Activated CD8-positive, alpha-beta T cell treated with anti-CD3 and anti-CD28 coated beads for 36 hours (primary cell): ENCODE measurements around the gene SOX18. TPM values are rescaled to one million over a fixed set of nuclear protein-coding genes. Genes with fewer than 3 reads are reported as not detected.

Experiments used
- ATAC-seq: fragments of 200-7000 bp; cut with Tn5 transposase; one replicate; pipeline ENCODE4 v1.10.0; 2021; ENCODE audit warnings: mild to moderate bottlenecking, moderate library complexity
- CTCF ChIA-PET: fragments of 350-600 bp; sonication (Branson Sonifier 250); formaldehyde crosslinking; loops from one replicate; lab custom pipeline; 2021; ENCODE audit warnings: antibody characterized with exemption; lab: Charles Lee
- POLR2A ChIA-PET: fragments of 350-600 bp; sonication (Branson Sonifier 250); formaldehyde crosslinking; loops from one replicate; lab custom pipeline; 2021; ENCODE audit warnings: antibody characterized with exemption; lab: Charles Lee
- DNase-seq: peaks from one replicate; pipeline ENCODE4 v3.0.0-alpha.2; 2020
- H3K27ac Mint-ChIP-seq: one replicate; pipeline ENCODE4 v1.8.0; 2021; ENCODE audit warnings: mild to moderate bottlenecking, mixed read lengths
- H3K27me3 Mint-ChIP-seq: one replicate; pipeline ENCODE4 v1.8.0; 2021; ENCODE audit warnings: mixed read lengths
- H3K36me3 Mint-ChIP-seq: one replicate; pipeline ENCODE4 v1.8.0; 2021; ENCODE audit warnings: low read depth, mixed read lengths
- H3K4me1 Mint-ChIP-seq: one replicate; pipeline ENCODE4 v1.8.0; 2021; ENCODE audit warnings: low read depth, mixed read lengths
- H3K4me3 Mint-ChIP-seq: one replicate; pipeline ENCODE4 v1.8.0; 2021; ENCODE audit warnings: mild to moderate bottlenecking, moderate library complexity, mixed read lengths
- H3K9me3 Mint-ChIP-seq: one replicate; pipeline ENCODE4 v1.8.0; 2021; ENCODE audit warnings: mixed read lengths
- CTCF ChIP-seq: fragments of 200-600 bp; IDR thresholded peaks from one replicate; pipeline ENCODE4 v1.8.0; 2022; ENCODE audit warnings: antibody characterized with exemption, mild to moderate bottlenecking
- intact Hi-C: fragments of 100-400 bp; cut with micrococcal nuclease; formaldehyde crosslinking; loops from one replicate; pipeline ENCODE4 v1.10.0; 2022
- total RNA-seq, 2 experiments: library from RNA; stranded (reverse); gene quantifications; one replicate each; pipeline ENCODE4 v1.2.3, GENCODE V29; 2021

SOX18 gene
- total RNA-seq, 2 experiments from 2014 or later, result not detected

DNA sequence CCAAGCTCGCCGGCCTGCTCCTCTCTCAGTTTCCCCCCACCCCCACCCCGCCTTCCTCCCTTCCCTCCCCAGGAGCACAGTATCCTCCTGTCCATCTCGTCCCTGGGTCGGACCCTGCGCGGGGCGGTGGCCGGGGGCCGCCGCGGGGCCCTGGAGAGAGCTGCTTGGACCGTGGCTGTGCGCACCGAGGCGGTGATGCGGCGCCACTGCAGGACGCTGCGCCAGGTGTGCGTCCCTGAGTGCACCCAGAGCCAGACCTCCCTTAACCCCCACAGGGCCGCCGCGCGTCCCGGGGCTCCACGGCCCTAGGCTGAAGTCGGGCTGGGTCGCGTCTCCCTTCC lies 11.2 kb downstream of the SOX18 start:
- DNase-seq, result no peak
- H3K4me1 Mint-ChIP-seq, result peaks cover 57% of the 10 kb centered on the region
- intact Hi-C loops, result loop anchor here (10.0 kb wide), 1 partner anchor 53 kb away; the partner anchor contains the start of gene PRPF6
- H3K27me3 Mint-ChIP-seq, result peaks cover 2% of the 10 kb centered on the region
- no peak for TF ChIP-seq CTCF
- ChIA-PET CTCF (interaction anchor here (0.7 to 5.9 kb wide), 32 partner anchors 10 to 500 kb away, joined by 3 to 88 read pairs (median 6); partner anchors contain the start of genes LKAAEAR1, OPRL1, PCMTD2 and PRPF6), POLR2A (interaction anchor here (0.7 to 5.7 kb wide), 12 partner anchors 9 to 218 kb away, joined by 3 to 51 read pairs (median 3); partner anchors contain the start of genes OPRL1, PRPF6, RGS19 and SAMD10)
- peaks cover 4% of the 10 kb centered on the region for H3K36me3 Mint-ChIP-seq
- ATAC-seq, result peak; percentile 7
- H3K27ac Mint-ChIP-seq, result no peak overlapping the region
- no peaks in the 10 kb centered on the region for H3K9me3 Mint-ChIP-seq
- H3K4me3 Mint-ChIP-seq, result peak overlapping the region; percentile 54

DNA sequence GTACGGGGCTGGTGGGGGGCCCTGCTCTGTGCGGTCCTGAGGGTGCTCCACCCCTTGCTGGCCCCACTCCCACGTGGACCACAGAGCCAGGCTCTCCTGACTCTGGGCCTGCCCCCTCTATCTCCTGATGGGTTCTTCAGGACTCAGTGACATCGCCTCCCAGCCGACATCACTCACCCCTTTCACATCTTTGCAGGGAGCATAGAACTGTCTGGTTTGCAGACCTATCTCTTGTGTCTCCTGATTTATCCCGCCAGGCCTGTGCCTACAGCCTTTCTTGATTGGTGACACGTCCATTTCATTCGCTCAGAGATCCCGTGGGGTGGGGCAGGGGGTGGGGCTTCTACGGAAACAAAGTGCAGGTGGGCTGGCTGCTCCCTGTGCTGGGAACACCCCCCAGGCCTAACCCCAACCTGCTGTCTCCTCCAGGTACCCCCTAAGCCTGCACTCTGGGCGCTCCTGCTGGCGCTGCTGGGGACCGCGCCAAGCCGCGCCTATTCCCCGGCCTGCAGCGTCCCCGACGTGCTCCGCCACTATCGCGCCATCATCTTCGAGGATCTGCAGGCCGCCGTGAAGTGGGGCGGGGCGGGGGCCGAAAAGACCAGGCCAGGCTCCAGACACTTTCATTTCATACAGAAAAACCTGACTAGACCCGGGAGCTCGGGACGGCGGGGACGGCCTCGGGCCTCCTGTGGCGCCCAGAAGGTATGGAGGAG lies 11.8 kb downstream of the SOX18 start:
- H3K4me1 Mint-ChIP-seq, result peaks cover 57% of the 10 kb centered on the region
- DNase-seq (peak; percentile 45), ATAC-seq (no peak)
- POLR2A ChIA-PET, result interaction anchor here (0.7 to 5.7 kb wide), 7 partner anchors 9 to 219 kb away, joined by 3 to 51 read pairs (median 3); partner anchors contain the start of genes PRPF6, SAMD10 and TPD52L2
- peaks cover 4% of the 10 kb centered on the region for H3K36me3 Mint-ChIP-seq
- H3K27ac Mint-ChIP-seq, result peak overlapping the region; percentile 73
- peaks cover 2% of the 10 kb centered on the region for H3K27me3 Mint-ChIP-seq
- H3K4me3 Mint-ChIP-seq, result peak overlapping the region; percentile 51
- CTCF ChIA-PET, result interaction anchor here (0.7 to 5.9 kb wide), 25 partner anchors 9 to 499 kb away, joined by 3 to 88 read pairs (median 7); partner anchors contain the start of genes LKAAEAR1, OPRL1, PCMTD2 and PRPF6
- TF ChIP-seq CTCF, result no peak
- no peaks in the 10 kb centered on the region for H3K9me3 Mint-ChIP-seq
- intact Hi-C loops, result loop anchor here (10.0 kb wide), 1 partner anchor 53 kb away; the partner anchor contains the start of gene PRPF6

GRCh38 chr20:64037199-64037497 lies 12.3 kb downstream of the SOX18 start:
- Mint-ChIP-seq H3K9me3 (no peaks in the 10 kb centered on the region), H3K27me3 (peaks cover 2% of the 10 kb centered on the region), H3K36me3 (peaks cover 6% of the 10 kb centered on the region), H3K4me3 (no peak overlapping the region), H3K4me1 (peaks cover 56% of the 10 kb centered on the region), H3K27ac (peak overlapping the region; percentile 77)
- ChIA-PET POLR2A (interaction anchor here (0.9 to 5.7 kb wide), 3 partner anchors 10 to 328 kb away, joined by 3 to 51 read pairs (median 7); partner anchors contain the start of genes PRPF6 and SAMD10), CTCF (interaction anchor here (1.0 to 5.9 kb wide), 7 partner anchors 20 to 83 kb away, joined by 4 to 88 read pairs (median 9); partner anchors contain the start of genes OPRL1, PRPF6, RGS19 and SAMD10)
- ATAC-seq (no peak), DNase-seq (no peak)
- TF ChIP-seq CTCF, result no peak
- intact Hi-C loops, result loop anchor here (10.0 kb wide), 1 partner anchor 52 kb away; the partner anchor contains the start of gene PRPF6

DNA sequence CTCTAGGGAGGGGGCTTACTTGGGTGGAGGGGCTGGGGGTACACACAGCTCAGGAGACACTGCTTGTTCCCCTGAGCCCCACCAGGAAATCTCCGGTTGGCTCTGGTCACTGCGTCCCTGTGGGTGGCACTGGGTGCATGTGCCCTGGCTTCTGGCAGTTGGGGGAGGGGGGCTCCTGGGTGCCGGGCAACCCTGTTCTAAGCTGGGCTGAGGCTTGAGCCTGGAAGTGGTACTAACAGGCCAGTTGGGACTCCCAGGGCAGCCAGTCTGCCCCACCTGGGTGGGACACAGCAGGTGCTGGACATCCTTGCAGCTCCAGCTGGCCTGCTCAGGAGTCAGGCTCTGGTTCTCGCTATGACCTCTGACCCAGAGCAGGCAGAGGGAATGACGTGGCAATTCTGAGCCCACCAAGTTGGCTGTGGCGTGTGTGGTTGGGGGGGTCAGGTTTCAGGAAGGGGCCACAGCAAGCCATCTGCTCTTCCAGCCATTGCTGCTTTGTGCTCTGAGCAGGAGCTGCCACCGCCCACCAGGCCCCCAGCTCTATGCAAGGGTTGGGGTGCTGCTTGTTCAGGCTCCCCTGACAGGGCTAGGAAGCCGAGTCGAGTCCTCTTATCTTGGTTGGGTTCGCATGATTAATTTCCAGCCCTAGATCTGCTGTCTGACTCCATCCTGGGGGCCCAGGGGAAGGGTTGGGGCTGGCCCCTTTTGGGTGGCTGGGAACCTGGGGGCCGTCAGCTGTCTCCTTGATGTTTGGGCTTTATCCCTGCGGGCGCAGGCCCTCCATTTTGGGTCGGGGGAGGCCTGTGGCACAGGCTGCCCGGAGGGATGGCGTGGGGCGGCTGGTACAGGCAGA lies 12.9 kb downstream of the SOX18 start:
- ChIA-PET POLR2A (interaction anchor here (0.9 to 5.7 kb wide), 5 partner anchors 10 to 327 kb away, joined by 3 to 51 read pairs (median 5); partner anchors contain the start of genes PRPF6 and SAMD10), CTCF (interaction anchor here (1.0 to 5.9 kb wide), 7 partner anchors 21 to 84 kb away, joined by 4 to 88 read pairs (median 8); partner anchors contain the start of genes OPRL1, PRPF6, RGS19 and SAMD10)
- ATAC-seq (peak; percentile 12), DNase-seq (peak; percentile 64)
- Mint-ChIP-seq H3K4me1 (peaks cover 55% of the 10 kb centered on the region), H3K36me3 (peaks cover 6% of the 10 kb centered on the region), H3K4me3 (no peak overlapping the region), H3K27ac (peak overlapping the region; percentile 77), H3K9me3 (no peaks in the 10 kb centered on the region), H3K27me3 (peaks cover 2% of the 10 kb centered on the region)
- intact Hi-C loops, result loop anchor here (10.0 kb wide), 1 partner anchor 52 kb away; the partner anchor contains the start of gene PRPF6
- TF ChIP-seq CTCF, result no peak
